Activated naive CD8-positive, alpha-beta T cell treated with anti-CD3 and anti-CD28 coated beads, Interleukin-2, amount 10 ng/mL, durations not matched to agents 7 days and 5 days (primary cell): ENCODE results near the gene KLHL22. TPM values are rescaled to one million over a fixed set of nuclear protein-coding genes. Genes with fewer than 3 reads are reported as not detected.

Experiments used
- ATAC-seq: fragments of 150-1000 bp; cut with Tn5 transposase; one replicate; pipeline ENCODE4 v1.10.0; 2021; ENCODE audit warnings: low read depth, moderate library complexity
- POLR2A ChIA-PET: fragments of 350-600 bp; sonication (Branson Sonifier 250); formaldehyde crosslinking; loops from one replicate; lab custom pipeline; 2021; ENCODE audit warnings: antibody characterized with exemption; lab: Charles Lee
- DNase-seq: peaks from one replicate; pipeline ENCODE4 v3.0.0; 2021
- H3K27ac Mint-ChIP-seq: one replicate; pipeline ENCODE4 v1.8.0; 2022; ENCODE audit warnings: mild to moderate bottlenecking, mixed read lengths
- H3K27me3 Mint-ChIP-seq: one replicate; pipeline ENCODE4 v1.8.0; 2022; ENCODE audit warnings: mild to moderate bottlenecking, moderate library complexity, mixed read lengths
- H3K36me3 Mint-ChIP-seq: one replicate; pipeline ENCODE4 v1.8.0; 2021; ENCODE audit warnings: mild to moderate bottlenecking, mixed read lengths
- H3K4me1 Mint-ChIP-seq: one replicate; pipeline ENCODE4 v1.8.0; 2021; ENCODE audit warnings: mixed read lengths
- H3K4me3 Mint-ChIP-seq: one replicate; pipeline ENCODE4 v1.8.0; 2022; ENCODE audit warnings: mild to moderate bottlenecking, moderate library complexity, mixed read lengths
- H3K9me3 Mint-ChIP-seq: one replicate; pipeline ENCODE4 v1.8.0; 2021; ENCODE audit warnings: mixed read lengths
- total RNA-seq, 2 experiments: library from RNA; stranded (reverse); gene quantifications; one replicate each; pipeline ENCODE4 v1.2.3, GENCODE V29; 2021

Gene KLHL22
- total RNA-seq, 2 experiments from 2014 or later: 31.7 to 37.3 TPM

- Mint-ChIP-seq H3K36me3 (peaks cover 26% of the 10 kb centered on the region), H3K4me3 (no peak overlapping the region), H3K27ac (peak overlapping the region; percentile 7), H3K9me3 (no peaks in the 10 kb centered on the region), H3K27me3 (no peaks in the 10 kb centered on the region), H3K4me1 (peaks cover 23% of the 10 kb centered on the region)
- DNase-seq (no peak), ATAC-seq (no peak)
- POLR2A ChIA-PET: interaction anchor here (0.6 kb wide), 1 partner anchor 44 kb away, joined by 4 read pairs; no protein-coding TSS in a partner anchor
These were observed 26.3 kb downstream of the KLHL22 start for GRCh38 chr22:20469110-20469868.

DNA sequence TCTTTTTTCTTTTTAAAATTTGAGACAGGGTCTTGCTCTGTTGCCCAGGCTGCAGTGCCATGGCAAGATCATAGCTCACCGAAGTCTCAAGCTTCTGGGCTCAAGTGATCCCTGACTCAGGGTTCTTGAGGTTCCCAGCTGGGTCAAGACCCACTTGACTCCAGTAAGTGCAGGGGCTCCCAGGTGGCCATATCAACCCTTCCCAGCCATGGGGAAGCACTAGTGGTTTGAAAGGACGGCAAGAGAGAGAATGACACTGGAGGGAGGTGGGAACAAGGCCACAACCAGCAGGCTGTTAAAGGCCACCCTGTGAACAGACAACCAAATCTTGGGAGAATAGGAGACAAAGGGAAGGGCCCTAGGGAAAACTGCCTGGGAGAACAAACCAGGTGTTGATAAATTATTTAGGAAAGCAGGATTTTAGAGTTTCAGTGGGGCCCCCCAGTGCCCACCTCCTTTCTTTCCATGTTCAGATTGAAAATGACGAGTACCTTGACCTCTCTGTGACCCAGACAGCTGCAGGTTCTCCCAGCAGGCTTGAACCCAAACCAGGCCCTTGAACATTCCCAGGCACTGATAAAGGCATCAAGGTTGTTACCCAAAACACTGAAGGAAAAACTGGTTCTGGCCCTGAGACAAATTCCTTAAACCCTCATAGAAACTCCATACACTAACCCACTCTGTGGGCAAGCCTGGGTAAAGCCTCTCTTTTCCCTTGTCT, 28.8 kb downstream of the KLHL22 start:
- ATAC-seq (no peak), DNase-seq (no peak)
- Mint-ChIP-seq H3K4me1 (peaks cover 41% of the 10 kb centered on the region), H3K9me3 (no peaks in the 10 kb centered on the region), H3K36me3 (peaks cover 29% of the 10 kb centered on the region), H3K27ac (peak overlapping the region; percentile 37), H3K27me3 (no peaks in the 10 kb centered on the region), H3K4me3 (no peak overlapping the region)
- POLR2A ChIA-PET: no interaction called here

- no peaks in the 10 kb centered on the region for H3K27me3 Mint-ChIP-seq
- DNase-seq (no peak), ATAC-seq (no peak)
- H3K27ac Mint-ChIP-seq: peak overlapping the region; percentile 98
- no peaks in the 10 kb centered on the region for H3K9me3 Mint-ChIP-seq
- H3K4me1 Mint-ChIP-seq: peaks cover 41% of the 10 kb centered on the region
- H3K4me3 Mint-ChIP-seq: peak overlapping the region; percentile 41
- peaks cover 26% of the 10 kb centered on the region for H3K36me3 Mint-ChIP-seq
- POLR2A ChIA-PET: no interaction called here
These were observed 29.9 kb downstream of the KLHL22 start for GRCh38 chr22:20465759-20466077.

DNA sequence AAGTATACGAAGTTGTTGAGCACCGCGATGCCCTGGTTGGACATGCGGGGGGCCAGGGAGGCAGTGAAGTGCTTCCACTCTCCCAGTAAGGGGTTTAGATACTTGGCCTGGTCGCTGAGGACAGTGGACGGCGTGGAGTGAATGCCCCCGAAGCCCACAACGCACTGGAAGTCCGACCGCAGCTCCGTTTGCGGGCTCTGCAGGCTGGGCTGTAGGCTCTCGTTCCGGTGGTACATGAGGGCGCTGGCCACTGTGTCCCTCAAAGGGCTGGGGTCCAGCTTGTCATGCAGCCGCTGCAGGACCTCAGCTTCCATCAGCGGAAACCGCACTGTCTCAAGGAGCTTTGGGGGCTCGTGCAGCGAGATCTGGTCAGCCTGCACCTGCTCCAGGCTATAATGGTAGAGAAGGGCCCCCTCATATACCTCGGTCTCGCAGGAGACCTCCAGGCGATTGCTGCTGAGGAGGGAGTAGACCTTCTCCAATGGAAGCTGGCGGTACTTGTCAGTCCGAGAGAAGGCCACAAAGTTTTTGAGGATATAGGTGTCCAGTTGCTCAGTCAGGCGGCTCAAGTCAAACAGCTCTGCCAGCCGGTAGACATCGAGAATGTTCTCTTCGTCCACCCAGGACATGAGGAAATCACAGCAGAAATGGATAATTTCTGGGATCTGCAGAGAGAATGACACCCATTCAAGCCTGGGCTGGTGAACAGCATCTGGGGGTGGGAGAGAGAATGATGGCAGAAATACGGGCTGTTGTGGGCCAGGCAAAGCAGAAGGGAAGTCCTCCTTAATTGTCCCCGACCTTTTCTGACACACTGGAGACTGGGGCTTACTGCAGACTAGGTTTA, 30.5 kb downstream of the KLHL22 start:
- POLR2A ChIA-PET: interaction anchor here (0.6 to 3.3 kb wide), 7 partner anchors 19 to 104 kb away, joined by 3 to 23 read pairs (median 4); partner anchors contain the start of genes KLHL22, MED15 and ZNF74
- Mint-ChIP-seq H3K9me3 (no peaks in the 10 kb centered on the region), H3K27me3 (no peaks in the 10 kb centered on the region), H3K4me1 (peaks cover 38% of the 10 kb centered on the region), H3K27ac (peak overlapping the region; percentile 98), H3K4me3 (peak overlapping the region; percentile 72), H3K36me3 (peaks cover 24% of the 10 kb centered on the region)
- DNase-seq: no peak
- ATAC-seq: no peak

GRCh38 chr22:20464096-20464614, 31.4 kb downstream of the KLHL22 start:
- H3K4me1 Mint-ChIP-seq: peaks cover 34% of the 10 kb centered on the region
- DNase-seq: peak; percentile 68
- no peaks in the 10 kb centered on the region for H3K9me3 Mint-ChIP-seq
- POLR2A ChIA-PET: interaction anchor here (0.6 to 3.3 kb wide), 14 partner anchors 10 to 145 kb away, joined by 3 to 23 read pairs (median 4); partner anchors contain the start of genes DGCR6L, KLHL22, MED15 and ZNF74
- peak overlapping the region; percentile 72 for H3K4me3 Mint-ChIP-seq
- H3K27me3 Mint-ChIP-seq: no peaks in the 10 kb centered on the region
- H3K27ac Mint-ChIP-seq: peak overlapping the region; percentile 98
- peaks cover 26% of the 10 kb centered on the region for H3K36me3 Mint-ChIP-seq
- ATAC-seq: peak; percentile 91

DNA sequence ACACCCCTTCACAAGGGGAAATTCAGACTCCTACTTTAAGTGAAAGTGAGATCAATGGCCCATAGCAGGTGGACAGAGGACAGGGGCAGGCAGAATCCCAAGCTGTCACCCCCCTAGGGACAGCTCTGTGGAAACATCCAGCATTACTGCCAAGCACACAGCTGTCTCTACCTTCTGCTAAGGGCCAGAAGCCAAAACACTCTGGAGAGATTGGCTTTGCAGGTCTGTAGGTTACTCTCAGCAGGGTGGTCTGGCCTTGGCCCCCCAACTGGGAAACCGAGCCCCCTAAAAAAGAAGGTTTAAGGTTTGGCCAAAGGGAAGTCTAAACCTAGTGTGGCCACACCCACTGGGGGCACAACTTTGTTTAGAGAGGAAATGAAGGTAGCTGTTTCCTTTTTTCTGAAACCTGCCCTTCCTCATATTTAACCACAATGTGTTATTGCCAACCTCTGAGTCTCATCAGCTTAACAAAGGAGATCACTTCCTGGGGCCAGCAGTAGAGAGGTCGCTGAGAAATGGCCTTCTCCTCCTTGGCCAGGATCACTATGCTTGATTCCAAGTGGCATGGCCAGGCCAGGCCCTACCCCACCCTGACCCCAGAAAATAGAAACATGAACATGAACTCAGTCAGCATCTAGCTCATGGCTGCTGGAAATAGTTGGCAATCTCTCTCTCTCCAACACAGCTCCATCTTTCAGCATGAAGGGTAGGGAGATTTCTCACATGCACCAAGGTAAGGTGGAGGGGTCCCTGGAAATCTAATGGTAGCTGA, 32.1 kb downstream of the KLHL22 start:
- Mint-ChIP-seq H3K27ac (peak overlapping the region; percentile 98), H3K36me3 (peaks cover 23% of the 10 kb centered on the region), H3K27me3 (no peaks in the 10 kb centered on the region), H3K4me1 (peaks cover 34% of the 10 kb centered on the region), H3K9me3 (no peaks in the 10 kb centered on the region), H3K4me3 (peak overlapping the region; percentile 72)
- DNase-seq (peak; percentile 56), ATAC-seq (peak; percentile 57)
- POLR2A ChIA-PET: interaction anchor here (0.8 to 3.3 kb wide), 12 partner anchors 9 to 144 kb away, joined by 3 to 23 read pairs (median 4); partner anchors contain the start of genes DGCR6L, KLHL22, MED15 and ZNF74

GRCh38 chr22:20459862-20460261, 35.7 kb downstream of the KLHL22 start:
- peaks cover 33% of the 10 kb centered on the region for H3K4me1 Mint-ChIP-seq
- no peaks in the 10 kb centered on the region for H3K9me3 Mint-ChIP-seq
- no peak overlapping the region for H3K27ac Mint-ChIP-seq
- POLR2A ChIA-PET: no interaction called here
- no peak overlapping the region for H3K4me3 Mint-ChIP-seq
- H3K36me3 Mint-ChIP-seq: peaks cover 27% of the 10 kb centered on the region
- ATAC-seq (no peak), DNase-seq (no peak)
- H3K27me3 Mint-ChIP-seq: no peaks in the 10 kb centered on the region

- H3K27ac Mint-ChIP-seq: no peak overlapping the region
- H3K27me3 Mint-ChIP-seq: no peaks in the 10 kb centered on the region
- ATAC-seq (no peak), DNase-seq (no peak)
- no peaks in the 10 kb centered on the region for H3K9me3 Mint-ChIP-seq
- H3K4me3 Mint-ChIP-seq: no peak overlapping the region
- peaks cover 21% of the 10 kb centered on the region for H3K36me3 Mint-ChIP-seq
- peaks cover 28% of the 10 kb centered on the region for H3K4me1 Mint-ChIP-seq
- POLR2A ChIA-PET: interaction anchor here (0.9 kb wide), 1 partner anchor 49 kb away, joined by 3 read pairs; the partner anchor contains the start of gene MED15
These were observed 36.4 kb downstream of the KLHL22 start for GRCh38 chr22:20459152-20459542.

GRCh38 chr22:20458530-20459151, 37.0 kb downstream of the KLHL22 start:
- Mint-ChIP-seq H3K9me3 (no peaks in the 10 kb centered on the region), H3K27ac (peak overlapping the region; percentile 32), H3K36me3 (peaks cover 19% of the 10 kb centered on the region), H3K4me1 (peaks cover 23% of the 10 kb centered on the region), H3K4me3 (no peak overlapping the region), H3K27me3 (no peaks in the 10 kb centered on the region)
- DNase-seq (no peak), ATAC-seq (no peak)
- POLR2A ChIA-PET: interaction anchor here (0.7 to 0.9 kb wide), 2 partner anchors 49 to 77 kb away, joined by 3 to 7 read pairs; partner anchors contain the start of gene MED15

GRCh38 chr22:20457506-20458240, 37.9 kb downstream of the KLHL22 start:
- Mint-ChIP-seq H3K4me3 (no peak overlapping the region), H3K9me3 (no peaks in the 10 kb centered on the region), H3K27me3 (no peaks in the 10 kb centered on the region), H3K36me3 (peaks cover 19% of the 10 kb centered on the region), H3K4me1 (peaks cover 14% of the 10 kb centered on the region), H3K27ac (no peak overlapping the region)
- POLR2A ChIA-PET: interaction anchor here (0.7 kb wide), 1 partner anchor 76 kb away, joined by 7 read pairs; no protein-coding TSS in a partner anchor
- no peak for ATAC-seq
- DNase-seq: no peak

DNA sequence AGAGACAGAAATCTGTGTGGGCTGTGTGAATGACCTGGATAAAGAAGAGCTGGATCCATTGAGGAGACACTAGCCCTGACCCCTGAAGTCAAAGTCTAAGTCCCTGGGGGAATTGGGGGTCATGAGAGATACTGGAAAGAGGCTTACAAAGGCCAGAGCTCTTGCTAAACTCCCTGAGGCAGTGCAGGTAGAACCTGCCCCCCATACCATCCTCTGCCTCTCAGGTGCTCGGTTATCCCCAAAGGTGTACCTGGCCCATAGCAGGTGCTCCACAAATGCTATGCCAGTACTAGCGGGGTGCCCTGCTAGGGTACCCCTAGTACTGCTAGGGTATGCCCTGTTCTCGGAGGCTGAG, 38.9 kb downstream of the KLHL22 start:
- no peak for DNase-seq
- Mint-ChIP-seq H3K4me3 (no peak overlapping the region), H3K27me3 (no peaks in the 10 kb centered on the region), H3K4me1 (peaks cover 12% of the 10 kb centered on the region), H3K9me3 (no peaks in the 10 kb centered on the region), H3K36me3 (peaks cover 21% of the 10 kb centered on the region), H3K27ac (peak overlapping the region; percentile 62)
- no peak for ATAC-seq
- POLR2A ChIA-PET: interaction anchor here (0.8 to 1.2 kb wide), 3 partner anchors 16 to 38 kb away, joined by 3 to 5 read pairs (median 3); no protein-coding TSS in a partner anchor
